ENCODE data around the gene AOX1.
"Not testable (repeated sequence)": the region's sequence is repeated elsewhere in the genome, so short reads cannot be mapped to it uniquely, and the experiment has no call there.

The AOX1 gene

DNA sequence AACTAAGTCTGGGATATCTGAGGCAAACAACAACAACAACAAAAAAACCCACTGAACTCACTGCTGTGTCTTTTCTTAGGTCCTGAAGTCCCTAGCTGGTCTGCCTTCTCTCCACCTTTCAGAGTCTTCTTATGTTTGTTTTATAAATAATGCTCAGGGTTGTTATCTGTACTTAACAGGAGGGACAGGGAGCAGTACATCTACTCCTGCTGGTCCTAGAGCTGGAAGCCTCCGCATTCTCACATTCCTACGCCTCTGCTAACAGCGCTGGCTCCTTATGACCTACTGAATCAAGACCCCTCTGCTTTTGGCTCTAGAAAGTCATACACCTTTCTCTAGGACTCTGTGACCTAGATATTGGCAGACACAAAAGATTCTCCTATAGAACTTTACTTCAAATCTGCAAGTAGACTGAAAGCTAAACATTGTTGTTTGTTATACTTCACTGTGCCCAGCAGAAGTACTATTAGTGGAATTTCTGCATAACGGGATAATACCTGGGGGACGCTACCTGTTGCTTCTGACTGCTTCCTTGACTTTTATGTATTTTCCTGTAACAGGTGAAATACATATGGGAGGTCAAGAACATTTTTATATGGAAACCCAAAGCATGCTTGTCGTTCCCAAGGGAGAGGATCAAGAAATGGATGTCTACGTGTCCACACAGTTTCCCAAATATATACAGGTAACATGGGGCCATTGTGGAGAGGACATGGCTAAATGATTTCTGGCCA is 48.6 kb downstream of the AOX1 start:
- DNase-seq (ENCODE audit: low spot score), result no peak
- ChIA-PET CTCF (no interaction called here), POLR2A (ENCODE audit: low non-redundant PET) (interaction anchor here (1.0 kb wide), 1 partner anchor 8 kb away, joined by 3 read pairs; no protein-coding TSS in a partner anchor)
- H3K27ac ChIP-seq, result no peak overlapping the region
- TF ChIP-seq, protein P1, sequence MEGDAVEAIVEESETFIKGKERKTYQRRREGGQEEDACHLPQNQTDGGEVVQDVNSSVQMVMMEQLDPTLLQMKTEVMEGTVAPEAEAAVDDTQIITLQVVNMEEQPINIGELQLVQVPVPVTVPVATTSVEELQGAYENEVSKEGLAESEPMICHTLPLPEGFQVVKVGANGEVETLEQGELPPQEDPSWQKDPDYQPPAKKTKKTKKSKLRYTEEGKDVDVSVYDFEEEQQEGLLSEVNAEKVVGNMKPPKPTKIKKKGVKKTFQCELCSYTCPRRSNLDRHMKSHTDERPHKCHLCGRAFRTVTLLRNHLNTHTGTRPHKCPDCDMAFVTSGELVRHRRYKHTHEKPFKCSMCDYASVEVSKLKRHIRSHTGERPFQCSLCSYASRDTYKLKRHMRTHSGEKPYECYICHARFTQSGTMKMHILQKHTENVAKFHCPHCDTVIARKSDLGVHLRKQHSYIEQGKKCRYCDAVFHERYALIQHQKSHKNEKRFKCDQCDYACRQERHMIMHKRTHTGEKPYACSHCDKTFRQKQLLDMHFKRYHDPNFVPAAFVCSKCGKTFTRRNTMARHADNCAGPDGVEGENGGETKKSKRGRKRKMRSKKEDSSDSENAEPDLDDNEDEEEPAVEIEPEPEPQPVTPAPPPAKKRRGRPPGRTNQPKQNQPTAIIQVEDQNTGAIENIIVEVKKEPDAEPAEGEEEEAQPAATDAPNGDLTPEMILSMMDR (conservative IDR thresholded peaks at IDR 0.05; ENCODE audit: low read depth), result no peak

DNA sequence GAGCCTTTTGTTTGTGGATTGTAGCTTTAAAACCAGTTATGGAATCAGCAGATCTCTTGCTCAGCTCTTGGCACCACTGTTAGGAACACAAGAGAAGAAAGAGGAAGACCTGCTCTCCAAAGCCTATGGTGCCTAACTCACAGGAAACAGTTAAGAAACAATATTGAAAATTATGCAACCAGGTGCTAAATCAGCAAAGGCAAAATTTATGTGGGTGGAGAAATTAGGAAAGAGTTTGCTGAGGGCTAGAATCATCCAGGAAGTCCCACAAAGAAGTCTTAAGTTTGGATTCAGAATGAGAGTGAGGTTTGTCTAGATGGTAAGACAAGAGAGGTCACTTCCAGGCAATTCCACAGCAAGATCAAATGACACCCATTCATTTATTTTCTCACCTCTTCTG is 49.4 kb downstream of the AOX1 start:
- TF ChIP-seq, protein P1 (conservative IDR thresholded peaks at IDR 0.05; ENCODE audit: low read depth), result no peak
- no peak for DNase-seq (ENCODE audit: low spot score)
- ChIA-PET POLR2A (ENCODE audit: low non-redundant PET) (no interaction called here), CTCF (no interaction called here)
- no peak overlapping the region for H3K27ac ChIP-seq

DNA sequence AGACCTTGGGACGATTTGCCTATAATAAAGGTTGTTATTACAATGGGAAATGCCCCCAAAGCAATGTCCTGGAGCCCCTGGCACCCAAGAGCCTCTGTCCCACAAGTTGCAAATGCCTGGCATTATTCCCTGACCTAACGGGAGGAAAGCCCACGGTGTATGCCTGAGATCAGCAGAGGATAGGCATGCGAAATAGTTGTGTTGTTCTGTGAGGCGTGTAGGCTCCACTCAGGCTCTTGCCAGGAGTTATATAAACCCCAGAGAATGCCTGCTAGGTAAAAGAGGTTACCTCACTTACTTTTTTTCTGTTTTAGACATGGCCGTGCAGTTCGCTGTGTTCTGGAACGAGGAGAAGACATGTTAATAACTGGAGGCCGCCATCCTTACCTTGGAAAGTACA is 52.1 kb downstream of the AOX1 start:
- DNase-seq (ENCODE audit: low spot score), result no peak
- TF ChIP-seq, protein P1 (conservative IDR thresholded peaks at IDR 0.05; ENCODE audit: low read depth), result no peak
- ChIA-PET CTCF (no interaction called here), POLR2A (ENCODE audit: low non-redundant PET) (no interaction called here)
- H3K27ac ChIP-seq, result no peak overlapping the region

DNA sequence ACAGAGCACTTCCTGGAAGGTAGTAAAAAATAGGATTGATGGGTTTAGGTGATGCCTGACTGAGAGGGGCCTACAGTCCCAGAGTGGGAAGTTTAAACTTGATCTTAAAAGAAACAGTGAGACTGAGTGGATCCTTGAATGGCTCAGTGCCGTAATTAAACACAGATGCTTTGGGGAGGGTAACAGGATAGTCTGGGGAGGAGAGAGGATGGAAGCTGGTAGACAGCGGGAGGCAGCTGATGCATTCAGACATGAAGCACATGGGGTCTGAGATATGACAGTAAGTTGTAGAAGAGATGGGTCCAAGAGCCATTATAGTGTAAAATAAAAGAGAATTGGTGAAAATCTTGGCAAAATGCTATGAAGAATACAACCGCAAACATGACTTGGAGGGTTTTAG is 54.4 kb downstream of the AOX1 start:
- TF ChIP-seq, protein P1 (conservative IDR thresholded peaks at IDR 0.05; ENCODE audit: low read depth), result no peak
- DNase-seq (ENCODE audit: low spot score), result no peak
- H3K27ac ChIP-seq, result no peak overlapping the region
- ChIA-PET POLR2A (ENCODE audit: low non-redundant PET) (no interaction called here), CTCF (no interaction called here)

DNA sequence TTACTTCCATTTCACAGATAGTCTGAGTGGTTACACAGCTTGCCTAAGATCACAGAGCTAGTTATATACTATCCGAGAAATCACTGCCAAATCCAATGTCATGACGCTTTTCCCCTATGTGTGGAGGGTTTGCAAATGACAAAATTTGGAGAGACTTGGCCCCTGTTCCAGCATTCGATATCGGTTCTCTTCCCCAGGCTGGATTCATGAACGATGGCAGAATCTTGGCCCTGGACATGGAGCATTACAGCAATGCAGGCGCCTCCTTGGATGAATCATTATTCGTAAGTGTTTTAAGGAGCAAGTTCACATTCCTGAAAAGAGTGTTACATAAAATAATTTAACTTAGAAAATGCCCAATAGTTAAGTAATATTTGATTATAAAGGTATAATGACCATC is 55.1 kb downstream of the AOX1 start:
- TF ChIP-seq, protein P1 (conservative IDR thresholded peaks at IDR 0.05; ENCODE audit: low read depth), result no peak
- DNase-seq (ENCODE audit: low spot score), result no peak
- H3K27ac ChIP-seq, result no peak overlapping the region
- ChIA-PET CTCF (no interaction called here), POLR2A (ENCODE audit: low non-redundant PET) (no interaction called here)

DNA sequence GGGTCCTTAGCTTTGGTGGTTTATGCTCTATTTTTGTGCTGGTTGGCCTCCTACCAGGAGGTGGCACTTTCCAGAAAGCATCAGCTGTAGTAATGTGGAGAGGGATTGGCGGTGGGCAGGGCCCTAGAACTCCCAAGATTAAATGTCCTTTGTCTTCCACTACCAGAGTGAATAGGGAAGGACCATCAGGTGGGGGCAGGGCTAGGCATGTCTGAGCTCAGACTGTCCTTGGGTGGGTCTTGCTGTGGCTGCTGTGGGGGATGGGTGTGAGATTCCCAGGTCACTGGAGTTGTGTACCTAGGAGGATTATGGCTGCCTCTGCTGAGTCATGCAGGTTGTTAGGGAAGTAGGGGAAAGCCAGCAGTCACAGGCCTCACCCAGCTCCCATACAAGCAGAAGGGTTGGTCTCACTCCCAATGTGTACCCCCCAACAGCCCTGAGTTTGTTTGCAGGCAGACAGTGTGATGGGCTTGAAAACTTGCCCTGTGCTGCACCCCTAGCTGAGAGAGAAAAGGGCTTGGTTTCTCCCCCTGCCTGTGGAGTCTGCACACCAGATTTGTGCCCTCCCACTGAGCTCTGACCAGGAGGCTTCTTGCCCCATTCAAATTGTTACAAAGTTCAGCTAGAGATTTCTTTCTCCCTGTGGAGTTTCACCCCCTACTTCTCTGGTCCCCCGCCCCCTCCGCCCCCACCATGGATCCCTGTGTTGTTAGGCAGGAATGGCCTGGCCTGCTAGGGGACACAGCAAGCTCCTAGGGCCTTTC is 62.9 kb downstream of the AOX1 start:
- POLR2A ChIA-PET (ENCODE audit: low non-redundant PET); DNase-seq (ENCODE audit: low spot score): not testable (repeated sequence)
- CTCF ChIA-PET, result interaction anchor here (0.6 kb wide), 1 partner anchor 31 kb away, joined by 3 read pairs; no protein-coding TSS in a partner anchor
- peak overlapping the region; percentile 58 for H3K27ac ChIP-seq

DNA sequence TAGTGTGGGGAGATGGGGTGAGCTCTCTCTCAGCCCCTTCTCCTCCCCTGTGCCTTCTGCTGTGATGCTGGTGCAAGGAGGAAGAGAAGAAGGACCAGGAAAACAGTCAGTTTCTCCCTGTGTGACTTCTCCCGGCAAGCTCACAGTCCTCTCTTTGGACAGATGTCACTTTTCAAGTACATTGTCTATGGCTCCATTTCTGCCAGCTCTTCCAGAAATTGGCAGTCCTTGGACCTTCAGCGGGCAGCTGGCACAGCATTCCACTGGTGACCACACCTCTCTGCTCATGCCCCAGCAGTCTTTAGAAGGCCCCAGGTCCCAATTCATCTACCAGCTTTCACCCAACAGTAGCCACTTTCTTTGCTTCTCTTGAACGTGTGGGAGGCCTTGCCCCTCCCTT is 63.9 kb downstream of the AOX1 start:
- no peak for DNase-seq (ENCODE audit: low spot score)
- peak overlapping the region; percentile 58; the same call in 1 of the 2 replicates for H3K27ac ChIP-seq
- ChIA-PET POLR2A (ENCODE audit: low non-redundant PET) (no interaction called here), CTCF (no interaction called here)
- TF ChIP-seq, protein P1 (conservative IDR thresholded peaks at IDR 0.05; ENCODE audit: low read depth), result no peak
